Hematopoietic multipotent progenitor cell treated with erythropoietin and hydrocortisone succinate and interleukin-3 and kit ligand, for 15 days (in vitro differentiated cells): ENCODE results near the gene RALGPS2.

Source experiments
- DNase-seq: peaks from one replicate; pipeline ENCODE4 v3.0.0-alpha.2; 2015; ENCODE audit warnings: low spot score

The RALGPS2 gene

GRCh38 chr1:178919581-178919980 is 194.5 kb downstream of the RALGPS2 start:
- no peak for DNase-seq

DNA sequence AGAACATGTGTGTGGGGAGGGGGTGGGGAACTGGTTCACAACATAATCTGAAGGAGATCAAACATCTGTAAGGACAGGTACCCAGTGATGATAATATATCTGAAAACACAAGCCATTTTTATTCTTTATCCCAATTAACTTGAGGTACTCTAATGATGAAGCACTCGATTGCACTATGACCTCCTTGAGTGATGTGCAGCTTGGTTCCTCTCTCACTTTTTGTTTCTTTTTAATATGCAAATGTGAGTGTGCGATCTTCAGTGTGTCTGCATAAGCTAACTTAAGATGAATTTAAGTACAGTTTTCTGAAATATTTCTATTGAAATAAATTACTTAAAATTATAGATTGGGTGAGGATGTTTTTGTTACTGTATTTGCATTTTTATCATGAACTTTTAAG is 196.5 kb downstream of the RALGPS2 start:
- no peak for DNase-seq

GRCh38 chr1:178923512-178923911 is 198.5 kb downstream of the RALGPS2 start:
- DNase-seq = no peak

DNA sequence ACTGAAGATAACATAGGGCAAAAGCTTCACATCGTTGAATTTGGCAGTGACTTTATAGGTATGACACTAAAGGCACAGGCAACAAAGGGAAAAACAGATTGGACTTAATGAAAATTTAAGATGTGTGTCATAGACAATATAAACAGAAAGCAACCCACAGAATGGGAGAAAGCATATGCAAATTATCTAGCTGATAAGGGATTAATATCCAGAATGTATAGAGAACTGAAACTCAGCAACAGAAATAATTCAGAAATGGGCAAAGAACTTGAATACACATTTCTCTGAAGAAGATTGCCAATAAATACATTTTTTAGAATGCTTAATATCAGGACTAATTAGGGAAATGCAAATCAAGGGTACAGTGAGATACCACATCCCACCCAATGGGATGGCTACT is 201.0 kb downstream of the RALGPS2 start:
- no peak for DNase-seq

DNA sequence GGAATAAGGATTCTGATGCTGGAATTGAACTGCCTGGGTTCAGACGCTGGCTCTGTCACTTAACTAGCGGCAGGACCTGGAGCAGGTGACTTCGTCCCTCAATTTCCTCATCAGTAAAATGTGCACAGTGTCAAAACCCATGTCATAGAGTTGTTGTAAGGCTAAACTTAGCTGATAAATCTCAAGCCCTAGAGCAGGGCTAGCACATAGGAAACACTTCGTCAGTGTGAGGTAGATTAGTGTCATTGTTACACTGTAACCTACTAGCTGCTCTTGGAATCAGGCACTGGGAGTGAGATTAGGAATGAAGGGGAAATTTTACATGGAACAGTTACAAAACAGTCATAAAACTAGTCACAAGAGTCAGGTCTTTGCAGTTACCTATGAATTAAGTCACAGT is 202.0 kb downstream of the RALGPS2 start:
- no peak for DNase-seq

- DNase-seq = no peak
These were observed 203.0 kb downstream of the RALGPS2 start for GRCh38 chr1:178928041-178928440.

DNA sequence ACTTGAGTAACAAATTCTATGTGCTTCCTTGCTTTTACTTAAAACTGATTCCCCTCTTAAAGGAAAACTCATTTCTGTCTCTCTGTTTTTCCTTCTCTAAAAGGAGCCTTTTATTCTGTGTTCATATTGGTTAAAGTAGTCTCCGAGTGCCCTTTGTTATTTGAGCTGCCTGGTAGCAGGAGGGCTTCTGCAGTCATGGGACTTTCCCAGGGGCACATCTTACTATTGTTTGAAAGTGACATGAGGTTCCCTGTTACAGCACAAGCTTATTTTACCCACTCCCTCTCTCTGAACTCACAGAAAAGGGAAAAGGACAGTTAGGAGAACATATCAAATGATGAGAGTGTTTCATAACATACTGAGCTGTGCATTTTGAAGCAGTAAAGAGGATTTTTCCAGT is 203.9 kb downstream of the RALGPS2 start:
- no peak for DNase-seq

DNA sequence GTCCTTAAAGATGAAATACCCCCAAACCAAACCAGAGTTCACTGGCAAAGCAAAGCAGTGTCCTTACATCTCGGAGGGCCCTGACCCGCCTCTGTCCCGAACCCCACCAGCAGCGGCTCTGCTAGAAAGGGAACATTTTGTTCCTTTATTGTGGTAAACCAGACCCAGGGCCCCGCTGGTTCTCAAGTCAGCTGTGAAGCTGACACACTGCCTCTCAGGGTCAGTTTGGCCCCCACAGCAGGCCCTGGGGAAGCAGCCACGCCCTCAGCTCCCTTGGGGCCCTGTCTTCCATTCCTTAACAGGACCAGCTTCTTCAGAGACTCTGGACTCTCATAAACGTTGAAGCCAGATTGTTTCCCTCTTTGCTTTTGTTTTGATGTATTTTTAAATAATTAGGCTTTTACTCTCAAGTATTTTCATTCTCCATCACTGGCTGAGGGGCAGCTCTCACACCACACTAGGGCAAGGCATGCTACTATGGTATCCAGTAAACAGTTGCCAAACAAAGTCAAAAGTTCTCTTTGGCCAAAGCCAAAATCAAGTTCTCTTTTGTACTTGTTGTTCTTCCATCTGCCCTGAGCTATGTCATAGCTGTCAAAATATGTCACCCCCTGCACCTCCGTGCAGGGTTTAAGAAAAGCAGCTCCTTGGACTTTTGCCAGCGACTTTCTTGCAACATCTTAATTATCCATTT is 207.0 kb downstream of the RALGPS2 start:
- DNase-seq = no peak

DNA sequence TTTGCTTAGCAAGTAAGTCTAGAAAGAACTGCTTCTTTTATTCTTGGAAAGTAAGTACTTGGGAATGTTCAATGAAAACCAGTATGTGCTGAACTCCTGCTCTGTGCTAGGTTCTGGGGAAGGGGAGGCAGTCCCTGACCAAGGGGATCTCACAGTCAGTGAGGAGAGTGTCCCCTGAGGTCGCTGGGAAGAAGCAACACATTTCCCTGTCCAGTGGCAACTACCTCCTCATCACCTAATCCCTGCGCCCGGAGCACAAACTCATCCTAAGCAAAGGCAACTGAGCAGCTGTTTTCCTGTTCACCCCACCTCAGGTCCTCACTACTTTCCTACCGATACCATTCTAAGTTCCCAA is 207.5 kb downstream of the RALGPS2 start:
- DNase-seq = no peak

DNA sequence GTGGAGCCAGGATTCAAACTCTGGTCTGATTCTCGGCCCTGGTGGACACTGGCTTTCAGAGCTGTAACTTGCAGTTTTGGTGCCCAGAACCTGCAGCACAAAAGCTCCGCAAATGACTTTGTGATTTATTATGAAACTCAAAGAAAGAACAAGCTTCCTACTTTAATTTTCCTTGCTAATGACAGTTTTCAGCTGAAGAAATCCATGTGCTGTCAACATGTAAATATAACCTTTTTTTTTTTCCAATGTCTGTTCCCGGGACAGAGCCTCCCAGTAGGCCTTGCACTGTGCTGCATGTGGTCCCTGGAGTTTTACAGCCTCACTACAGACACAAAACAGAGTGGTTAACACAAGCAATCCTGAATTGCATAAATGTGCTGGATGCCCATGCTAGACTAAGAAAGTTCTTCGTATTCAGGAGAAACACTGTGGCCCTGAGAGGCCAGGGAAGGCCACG is 208.1 kb downstream of the RALGPS2 start:
- no peak for DNase-seq

- no peak for DNase-seq
These were observed 208.9 kb downstream of the RALGPS2 start for GRCh38 chr1:178933709-178934490.

DNA sequence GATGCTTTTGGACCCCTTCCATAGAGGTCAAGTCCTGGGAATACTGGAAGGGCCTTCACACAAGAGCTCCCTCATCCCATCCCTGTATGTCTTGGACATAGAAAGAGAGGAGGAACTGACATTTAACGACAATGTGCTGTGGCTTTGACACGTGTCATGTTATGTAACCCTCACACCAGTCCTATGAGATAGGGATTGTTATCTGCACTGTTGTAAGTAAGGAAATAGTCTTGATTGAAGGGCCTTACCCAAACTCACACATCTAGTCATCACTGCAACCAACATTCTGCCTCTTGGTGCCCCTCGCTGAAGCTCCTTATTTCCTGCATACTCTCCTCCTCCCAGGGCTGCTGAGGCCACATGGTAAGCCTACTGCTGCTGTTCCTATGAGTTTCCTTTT is 209.5 kb downstream of the RALGPS2 start:
- DNase-seq = no peak

GRCh38 chr1:178935610-178936009 is 210.6 kb downstream of the RALGPS2 start:
- no peak for DNase-seq

DNA sequence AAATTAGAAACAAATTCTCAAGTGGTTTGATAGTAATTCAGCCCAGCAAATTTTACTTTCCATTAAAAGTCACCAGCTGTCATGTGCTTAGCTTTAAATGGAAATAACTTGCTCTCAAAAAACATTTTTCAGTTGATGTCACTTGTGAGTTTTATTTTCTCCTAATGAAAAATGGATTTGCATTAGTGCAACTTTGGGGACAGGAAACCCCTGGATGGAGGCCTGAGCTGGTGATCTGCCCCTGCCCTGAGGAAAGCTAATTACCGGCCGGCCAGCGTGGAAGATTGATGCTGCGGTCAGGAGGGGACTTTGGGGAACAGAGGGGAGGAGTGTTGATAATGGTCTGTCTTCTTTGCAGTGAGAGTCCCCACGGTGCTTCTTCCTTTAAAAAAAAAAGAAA is 212.7 kb downstream of the RALGPS2 start:
- no peak for DNase-seq

GRCh38 chr1:178938101-178938958 is 213.3 kb downstream of the RALGPS2 start:
- no peak for DNase-seq

- DNase-seq = no peak
These were observed 213.9 kb downstream of the RALGPS2 start for GRCh38 chr1:178938959-178939317.

- DNase-seq = no peak
These were observed 214.5 kb downstream of the RALGPS2 start for GRCh38 chr1:178939338-178940067.

GRCh38 chr1:178940068-178940765 is 215.2 kb downstream of the RALGPS2 start:
- DNase-seq = no peak

GRCh38 chr1:178941261-178941689 is 216.2 kb downstream of the RALGPS2 start:
- no peak for DNase-seq

DNA sequence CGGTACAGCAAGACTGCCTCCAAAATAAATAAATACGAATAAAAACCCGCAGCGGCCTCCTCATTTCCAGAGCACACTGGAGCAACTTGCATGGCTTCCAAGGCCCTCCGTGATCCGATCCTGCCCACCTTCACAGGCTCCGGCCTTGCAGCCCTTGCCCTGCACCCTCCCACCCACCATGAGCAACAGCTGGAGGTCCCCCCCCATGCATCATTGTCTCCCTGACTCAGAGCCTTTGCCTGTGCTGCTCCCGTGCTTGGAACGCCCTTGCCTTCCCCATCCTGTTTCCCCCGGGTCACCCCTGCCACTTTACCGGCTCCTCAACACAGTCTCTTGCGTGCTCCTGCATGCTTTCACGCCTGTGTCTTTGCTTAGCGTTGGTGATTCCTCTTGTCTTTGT is 216.8 kb downstream of the RALGPS2 start:
- DNase-seq = no peak
